Right lobe of liver (tissue), 6 donors: ENCODE measurements around the gene CEMIP2. TPM values are rescaled to one million over a fixed set of nuclear protein-coding genes. Genes with fewer than 3 reads are reported as not detected.

ENCODE experiments used
- ATAC-seq, 4 donors: fragments of 200-7000 bp; cut with Tn5 transposase; one replicate each; pipeline ENCODE4 v1.9.1; 2020; ENCODE audit warnings: mild to moderate bottlenecking in 4 of 4, moderate library complexity in 4 of 4
- DNase-seq, 3 donors: peaks; one replicate each; pipeline ENCODE4 v3.0.0-alpha.2; 2020
- H3K27ac ChIP-seq, 3 donors: fragments of 200-600 bp; one replicate each; pipeline ENCODE4 v1.8.0; 2022
- H3K27me3 ChIP-seq, 2 donors: fragments of 200-600 bp; one replicate each; pipeline ENCODE4 v1.8.0; 2022
- H3K36me3 ChIP-seq, 4 donors: fragments of 200-600 bp; sonication (generic) in 1 of 4; one replicate each; pipeline versions ENCODE4 v1.5.1 to v1.8.0; 2017 to 2022; ENCODE audit warnings: control low read depth in 1 of 4
- H3K4me1 ChIP-seq, 4 donors: fragments of 200-600 bp; sonication (generic) in 1 of 4; one replicate each; pipeline versions ENCODE4 v1.5.1 to v1.8.0; 2017 to 2022; ENCODE audit warnings: control low read depth in 1 of 4
- H3K4me3 ChIP-seq, 3 donors: fragments of 200-600 bp; one replicate each; pipeline ENCODE4 v1.8.0; 2022
- H3K9me3 ChIP-seq, 4 donors: fragments of 200-600 bp; sonication (generic) in 1 of 4; one replicate each; pipeline versions ENCODE4 v1.5.1 to v1.8.0; 2017 to 2022; ENCODE audit warnings: control low read depth in 1 of 4
- POLR2A ChIP-seq: fragments of 450-650 bp; IDR thresholded peaks from one replicate; pipeline ENCODE4 v1.6.1; 2017; ENCODE audit warnings: antibody characterized with exemption, mild to moderate bottlenecking
- WGBS: methylation state at CpG from one replicate; pipeline ENCODE4 v1.1.6; 2018; ENCODE audit warnings: low coverage, low lambda C conversion rate; ENCODE audit not compliant: insufficient coverage; ENCODE audit errors: missing lambda C conversion rate; 5-methylcytosine and 5-hydroxymethylcytosine counted together
- intact Hi-C, 2 donors: fragments of 100-400 bp; cut with DNase I; formaldehyde crosslinking; loops; one replicate each; pipeline versions ENCODE4 v1.11.2 to v1.14.1; 2022
- long read RNA-seq: library from polyadenylated mRNA; unstranded; transcript quantifications from one replicate; pipeline ENCODE4 v2.0.0, GENCODE V29; 2019
- total RNA-seq, 6 experiments: library from RNA; depleted of rRNA in 2 of 6; stranded (reverse); fragments of >200 nt in 2 of 6; fragmentation: NEBNext Ultra II Directional in 3 of 6; extraction: Animal tissue kit (Norgen Biotek cat#: 25700) in 3 of 6; gene quantifications; one replicate each; pipeline versions ENCODE4 v1.1.0 to v1.2.4, GENCODE V29; 2016 to 2023
- TF ChIP-seq, protein P1 (sequence below), 4 donors: fragments of 200-600 bp in 3 of 4; fragments of 450-650 bp in 1 of 4; IDR thresholded peaks; one replicate each; pipeline versions ENCODE4 v1.5.1 to v1.8.0; 2016 to 2022; ENCODE audit warnings: antibody characterized with exemption in 4 of 4, mild to moderate bottlenecking in 2 of 4
- donor health status: DM: no; HTN: yes; CAD: no.
- donor health status: DM: no; HTN: no; CAD: no.
- donor health status: DM: no; HTN: no; CAD: no.
- donor health status: DM: no; HTN: yes; CAD: no.
- donor health status: DM: no; HTN: yes; CAD: no.

Gene CEMIP2, protein sequence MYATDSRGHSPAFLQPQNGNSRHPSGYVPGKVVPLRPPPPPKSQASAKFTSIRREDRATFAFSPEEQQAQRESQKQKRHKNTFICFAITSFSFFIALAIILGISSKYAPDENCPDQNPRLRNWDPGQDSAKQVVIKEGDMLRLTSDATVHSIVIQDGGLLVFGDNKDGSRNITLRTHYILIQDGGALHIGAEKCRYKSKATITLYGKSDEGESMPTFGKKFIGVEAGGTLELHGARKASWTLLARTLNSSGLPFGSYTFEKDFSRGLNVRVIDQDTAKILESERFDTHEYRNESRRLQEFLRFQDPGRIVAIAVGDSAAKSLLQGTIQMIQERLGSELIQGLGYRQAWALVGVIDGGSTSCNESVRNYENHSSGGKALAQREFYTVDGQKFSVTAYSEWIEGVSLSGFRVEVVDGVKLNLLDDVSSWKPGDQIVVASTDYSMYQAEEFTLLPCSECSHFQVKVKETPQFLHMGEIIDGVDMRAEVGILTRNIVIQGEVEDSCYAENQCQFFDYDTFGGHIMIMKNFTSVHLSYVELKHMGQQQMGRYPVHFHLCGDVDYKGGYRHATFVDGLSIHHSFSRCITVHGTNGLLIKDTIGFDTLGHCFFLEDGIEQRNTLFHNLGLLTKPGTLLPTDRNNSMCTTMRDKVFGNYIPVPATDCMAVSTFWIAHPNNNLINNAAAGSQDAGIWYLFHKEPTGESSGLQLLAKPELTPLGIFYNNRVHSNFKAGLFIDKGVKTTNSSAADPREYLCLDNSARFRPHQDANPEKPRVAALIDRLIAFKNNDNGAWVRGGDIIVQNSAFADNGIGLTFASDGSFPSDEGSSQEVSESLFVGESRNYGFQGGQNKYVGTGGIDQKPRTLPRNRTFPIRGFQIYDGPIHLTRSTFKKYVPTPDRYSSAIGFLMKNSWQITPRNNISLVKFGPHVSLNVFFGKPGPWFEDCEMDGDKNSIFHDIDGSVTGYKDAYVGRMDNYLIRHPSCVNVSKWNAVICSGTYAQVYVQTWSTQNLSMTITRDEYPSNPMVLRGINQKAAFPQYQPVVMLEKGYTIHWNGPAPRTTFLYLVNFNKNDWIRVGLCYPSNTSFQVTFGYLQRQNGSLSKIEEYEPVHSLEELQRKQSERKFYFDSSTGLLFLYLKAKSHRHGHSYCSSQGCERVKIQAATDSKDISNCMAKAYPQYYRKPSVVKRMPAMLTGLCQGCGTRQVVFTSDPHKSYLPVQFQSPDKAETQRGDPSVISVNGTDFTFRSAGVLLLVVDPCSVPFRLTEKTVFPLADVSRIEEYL (N-terminal part only)
- 10 to 100 TPM; 40.9 to 92.8 (median 56.5) TPM for total RNA-seq
- long read RNA-seq, partial matches to known transcripts, result 0 of 2 reads
- long read RNA-seq, other reads (novel, unspliced or antisense), result 2 of 2 reads

DNA sequence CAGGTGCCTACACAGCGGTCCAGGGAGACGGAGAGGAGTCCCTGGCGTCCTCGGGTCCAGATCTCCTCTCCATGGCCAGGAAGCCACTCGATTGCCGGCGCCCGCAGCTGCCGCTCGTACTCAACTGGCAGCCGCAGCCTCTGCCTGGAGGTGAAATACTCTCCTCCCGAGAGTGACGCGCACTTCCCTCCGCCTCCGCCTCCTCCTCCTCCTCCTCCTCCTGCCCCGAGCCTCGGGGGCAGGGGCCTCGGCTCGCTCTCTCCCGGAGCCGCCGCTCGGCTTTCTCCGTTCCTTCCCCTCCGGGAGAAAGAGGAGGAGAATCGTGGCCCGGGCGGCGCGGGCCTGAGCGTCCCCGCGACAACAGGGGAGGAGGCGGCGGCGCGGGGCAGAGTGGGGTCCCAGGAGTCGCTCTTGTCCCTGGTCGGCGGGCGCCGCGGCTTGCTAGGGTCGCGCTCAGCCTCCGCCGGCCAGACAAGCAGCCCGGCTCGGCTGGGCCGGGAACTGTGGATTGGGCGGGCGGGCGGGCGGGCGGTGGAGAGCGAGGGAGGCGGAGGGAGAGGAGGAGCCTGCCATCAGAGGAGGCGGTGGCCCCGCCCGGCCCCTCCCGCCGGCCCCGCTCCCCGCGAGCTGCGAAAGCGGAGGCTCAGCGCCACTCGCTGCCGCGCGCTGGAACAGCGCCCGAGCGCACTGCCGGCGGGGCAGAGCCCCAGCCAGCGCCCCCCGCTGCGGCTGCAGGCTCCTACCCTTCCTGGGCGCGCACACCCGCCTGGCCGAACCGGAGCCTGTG is at the start of gene CEMIP2:
Gene CEMIP2 (minus strand): TSS at position 126 of the 787 bp plus-strand sequence. CDS start 18,140 bp downstream, outside the sequence.
- peaks cover 0 to 39% (median 11%) of the 10 kb centered on the region in 4 donors for H3K4me1 ChIP-seq
- no peaks in the 10 kb centered on the region for H3K27me3 ChIP-seq
- TF ChIP-seq, protein P1, sequence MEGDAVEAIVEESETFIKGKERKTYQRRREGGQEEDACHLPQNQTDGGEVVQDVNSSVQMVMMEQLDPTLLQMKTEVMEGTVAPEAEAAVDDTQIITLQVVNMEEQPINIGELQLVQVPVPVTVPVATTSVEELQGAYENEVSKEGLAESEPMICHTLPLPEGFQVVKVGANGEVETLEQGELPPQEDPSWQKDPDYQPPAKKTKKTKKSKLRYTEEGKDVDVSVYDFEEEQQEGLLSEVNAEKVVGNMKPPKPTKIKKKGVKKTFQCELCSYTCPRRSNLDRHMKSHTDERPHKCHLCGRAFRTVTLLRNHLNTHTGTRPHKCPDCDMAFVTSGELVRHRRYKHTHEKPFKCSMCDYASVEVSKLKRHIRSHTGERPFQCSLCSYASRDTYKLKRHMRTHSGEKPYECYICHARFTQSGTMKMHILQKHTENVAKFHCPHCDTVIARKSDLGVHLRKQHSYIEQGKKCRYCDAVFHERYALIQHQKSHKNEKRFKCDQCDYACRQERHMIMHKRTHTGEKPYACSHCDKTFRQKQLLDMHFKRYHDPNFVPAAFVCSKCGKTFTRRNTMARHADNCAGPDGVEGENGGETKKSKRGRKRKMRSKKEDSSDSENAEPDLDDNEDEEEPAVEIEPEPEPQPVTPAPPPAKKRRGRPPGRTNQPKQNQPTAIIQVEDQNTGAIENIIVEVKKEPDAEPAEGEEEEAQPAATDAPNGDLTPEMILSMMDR (IDR thresholded peaks at IDR 0.05), result peak; percentile 26 to 46 (median 41)
- TF ChIP-seq POLR2A, result peak; percentile 97
- DNase-seq (peak; percentile 94 to 96 (median 96)), ATAC-seq (peak; percentile 69 to 87 (median 81))
- no peaks in the 10 kb centered on the region for H3K9me3 ChIP-seq
- intact Hi-C loops, result loop anchor here in 1 of 2 donors (10.0 kb wide), 1 partner anchor 154 kb away; no protein-coding TSS in a partner anchor
- H3K36me3 ChIP-seq, result no peaks in the 10 kb centered on the region
- H3K4me3 ChIP-seq, result peak within 1 kb of the TSS; percentile 69 to 91 (median 89)
- 0% methylated on average over 7 of the region's 86 CpGs for WGBS
- peak within 1 kb of the TSS; percentile 94 to 99 (median 98) for H3K27ac ChIP-seq

GRCh38 chr9:71816916-71817451 is 48.7 kb upstream of the CEMIP2 start:
- no peak overlapping the region for H3K4me3 ChIP-seq
- peaks cover 0 to 3% (median 0%) of the 10 kb centered on the region in 4 donors for H3K4me1 ChIP-seq
- TF ChIP-seq, protein P1 (IDR thresholded peaks at IDR 0.05), result no peak
- H3K36me3 ChIP-seq, result no peaks in the 10 kb centered on the region
- intact Hi-C loops, result no loop called here
- no peaks in the 10 kb centered on the region for H3K27me3 ChIP-seq
- DNase-seq (peak in 1 of 3 donors; percentile 22), ATAC-seq (peak in 3 of 4 donors; percentile 34 to 50 (median 48))
- 35% methylated on average over 8 of the region's 9 CpGs for WGBS
- no peak overlapping the region for H3K27ac ChIP-seq
- H3K9me3 ChIP-seq, result no peaks in the 10 kb centered on the region

GRCh38 chr9:71814815-71815214 is 46.5 kb upstream of the CEMIP2 start:
- ATAC-seq (no peak), DNase-seq (no peak)
- intact Hi-C loops, result no loop called here
- Histone ChIP-seq H3K36me3 (no peaks in the 10 kb centered on the region), H3K27me3 (no peaks in the 10 kb centered on the region), H3K4me1 (peaks cover 0 to 3% (median 0%) of the 10 kb centered on the region in 4 donors), H3K9me3 (no peaks in the 10 kb centered on the region), H3K4me3 (no peak overlapping the region), H3K27ac (no peak overlapping the region)
- TF ChIP-seq, protein P1 (IDR thresholded peaks at IDR 0.05), result no peak
- TF ChIP-seq POLR2A, result no peak
- 82% methylated on average over 3 of the region's 3 CpGs for WGBS
